ENCODE measurements around the gene TPST1.
"Not testable (repeated sequence)": the region's sequence is repeated elsewhere in the genome, so short reads cannot be mapped to it uniquely, and the experiment has no call there.

Gene TPST1

DNA sequence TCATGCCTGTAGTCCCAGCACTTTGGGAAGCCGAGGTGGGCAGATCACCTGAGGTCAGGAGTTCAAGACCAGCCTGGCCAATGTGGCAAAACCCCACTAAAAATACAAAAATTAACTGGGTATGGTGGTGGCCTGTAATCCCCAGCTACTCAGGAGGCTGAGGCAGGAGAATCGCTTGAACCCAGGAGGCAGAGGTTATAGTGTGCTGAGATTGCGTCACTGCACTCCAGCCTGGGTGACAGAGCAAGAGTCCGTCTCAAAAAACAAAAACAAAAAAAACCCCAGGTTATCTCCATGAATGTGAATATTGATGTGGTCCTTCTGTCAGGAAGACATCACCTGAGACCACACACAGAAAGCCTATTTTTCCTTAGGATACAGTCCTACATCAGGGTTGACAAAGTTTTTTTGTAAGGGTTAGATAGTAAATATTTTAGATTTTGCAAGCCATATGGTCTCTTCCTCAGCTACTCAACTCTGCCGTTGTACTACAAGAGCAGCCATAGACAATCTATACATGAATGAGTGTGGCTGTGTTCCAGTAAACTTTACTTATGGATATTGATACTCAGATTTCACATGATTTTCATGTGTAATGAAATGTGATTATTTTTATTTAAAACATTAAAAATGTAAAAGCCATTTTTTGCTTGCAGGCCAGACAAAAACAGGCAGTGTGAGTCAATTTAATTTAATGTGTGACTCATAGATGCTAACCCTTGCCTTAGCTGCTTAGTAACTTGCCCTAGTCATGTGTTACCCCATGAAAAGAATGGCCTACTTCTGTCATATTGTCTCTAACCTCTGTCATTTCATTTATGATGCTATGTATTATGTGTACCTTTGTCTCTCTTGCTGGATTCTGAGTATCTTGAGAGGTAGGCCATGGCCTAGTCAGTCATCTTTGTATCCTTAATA, 78.1 kb downstream of the TPST1 start:
- no peak for DNase-seq (ENCODE audit: low read depth in 2 of 2)

DNA sequence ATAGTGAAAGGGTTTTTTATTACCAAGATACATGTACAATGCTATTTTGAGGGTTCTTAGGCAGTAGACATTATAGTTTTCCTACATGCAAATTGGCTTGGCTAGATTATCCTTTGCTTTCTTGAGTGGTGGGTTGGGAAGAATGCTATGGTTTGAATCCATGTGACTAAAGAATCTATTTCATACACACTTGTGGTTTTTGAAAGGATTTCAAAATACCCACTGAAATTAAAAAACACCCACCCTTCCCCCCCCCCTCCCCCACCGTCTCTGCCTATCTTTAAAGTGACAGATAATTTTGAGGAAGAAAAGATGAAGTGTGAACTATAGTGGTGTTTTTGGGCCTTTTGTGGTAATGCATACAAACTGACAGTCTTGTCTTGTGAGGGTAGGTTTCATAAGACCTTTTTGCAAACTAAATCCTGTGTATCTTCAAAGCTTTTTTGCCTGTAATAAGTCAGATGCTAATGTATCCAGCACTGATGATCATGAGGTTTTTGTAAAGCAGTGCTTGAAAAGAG, 90.9 kb downstream of the TPST1 start:
- no peak for DNase-seq (ENCODE audit: low read depth in 2 of 2)

- no peak for DNase-seq (ENCODE audit: low read depth in 2 of 2)
These were observed 91.4 kb downstream of the TPST1 start for GRCh38 chr7:66296557-66296956.

- no peak for DNase-seq (ENCODE audit: low read depth in 2 of 2)
These were observed 92.4 kb downstream of the TPST1 start for GRCh38 chr7:66297579-66297978.

DNA sequence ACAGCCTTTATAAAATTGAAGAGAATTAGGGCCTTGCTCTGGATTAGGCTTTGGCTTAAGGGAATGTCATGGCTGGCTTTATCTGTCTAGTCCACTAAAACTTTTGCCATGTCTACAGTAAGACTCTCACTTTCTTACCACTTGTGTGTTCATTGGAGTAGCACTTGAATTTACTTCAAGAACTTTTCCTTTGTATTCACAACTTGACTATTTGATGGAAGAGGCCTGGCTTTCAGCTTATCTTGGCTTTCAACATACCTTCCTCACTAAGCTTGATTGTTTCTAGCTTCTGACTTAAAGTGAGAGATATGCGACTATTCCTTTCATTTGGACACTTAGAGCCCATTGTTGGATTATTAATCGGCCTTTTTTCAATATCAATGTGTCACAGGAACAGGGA, 96.1 kb downstream of the TPST1 start:
- no peak for DNase-seq (ENCODE audit: low read depth in 2 of 2)

DNA sequence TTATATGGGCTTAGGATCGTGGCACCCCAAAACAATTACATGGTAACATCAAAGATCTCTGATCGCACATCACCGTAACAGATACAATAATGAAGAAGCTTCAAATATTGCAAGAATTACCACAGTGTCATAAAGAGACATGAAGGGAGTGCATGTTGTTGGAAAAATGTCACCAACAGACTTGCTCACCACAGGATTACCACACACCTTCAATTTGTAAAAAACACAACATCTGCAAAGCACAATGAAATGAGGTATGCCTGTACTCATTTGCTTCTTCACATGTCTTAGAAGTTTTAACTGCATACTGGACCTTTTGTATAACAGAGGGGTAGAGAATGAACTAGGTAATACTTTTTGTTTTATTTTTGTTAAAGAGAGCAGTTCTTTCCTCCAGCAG, 96.6 kb downstream of the TPST1 start:
- no peak for DNase-seq (ENCODE audit: low read depth in 2 of 2)

- DNase-seq (ENCODE audit: low read depth in 2 of 2): no peak
These were observed 98.5 kb downstream of the TPST1 start for GRCh38 chr7:66303454-66304155.

- DNase-seq (ENCODE audit: low read depth in 2 of 2): no peak
These were observed 99.4 kb downstream of the TPST1 start for GRCh38 chr7:66304536-66304935.

- no peak for DNase-seq (ENCODE audit: low read depth in 2 of 2)
These were observed 101.1 kb downstream of the TPST1 start for GRCh38 chr7:66306243-66306642.

DNA sequence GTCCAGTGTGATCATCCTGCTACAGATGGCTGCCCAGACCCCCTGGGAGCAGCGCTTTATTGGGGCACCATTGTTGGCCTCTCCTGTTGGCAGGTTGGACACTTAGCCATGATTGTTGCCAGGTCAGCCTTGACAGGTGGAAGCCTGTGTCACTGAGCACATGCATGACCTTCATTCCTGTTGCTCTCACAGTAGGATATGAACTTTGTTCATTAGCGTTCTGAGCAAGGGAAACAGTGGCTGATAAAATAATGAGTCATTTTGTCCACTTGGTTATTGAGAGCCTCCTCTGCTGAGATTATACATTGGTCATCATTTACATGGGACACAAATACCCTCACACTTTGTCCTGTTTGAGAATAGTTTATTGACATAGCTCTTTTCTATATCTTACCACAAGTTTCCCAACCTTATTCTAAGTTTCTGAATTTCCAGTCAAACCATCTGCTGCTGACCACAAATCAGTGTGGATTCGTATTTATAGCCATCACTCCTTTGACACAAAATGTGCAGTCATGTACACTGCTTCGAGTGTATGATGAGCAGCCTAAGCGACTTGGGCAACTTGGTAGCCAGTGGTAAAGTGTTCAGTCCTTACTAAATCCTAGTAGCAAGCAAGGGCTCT, 102.6 kb downstream of the TPST1 start:
- DNase-seq (ENCODE audit: low read depth in 2 of 2): no peak

- DNase-seq (ENCODE audit: low read depth in 2 of 2): no peak
These were observed 103.3 kb downstream of the TPST1 start for GRCh38 chr7:66308411-66308810.

DNA sequence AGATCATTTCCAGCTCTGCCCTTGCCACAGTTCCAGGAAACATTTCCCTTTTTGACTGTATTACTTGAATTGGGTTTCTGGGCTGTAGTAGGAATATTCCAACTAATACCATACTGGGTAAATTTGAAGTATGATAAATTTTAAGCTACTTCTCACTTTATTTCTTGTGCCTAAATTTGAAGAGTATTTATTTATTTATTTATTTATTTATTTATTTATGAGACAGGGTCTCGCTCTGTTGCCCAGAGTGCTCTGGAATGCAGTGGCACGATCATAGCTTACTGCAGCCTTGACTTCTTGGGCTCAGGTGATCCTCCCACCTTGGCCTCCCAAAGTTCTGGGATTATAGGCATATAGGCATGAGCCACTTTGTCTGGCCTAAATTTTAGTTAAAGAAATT, 105.5 kb downstream of the TPST1 start:
- DNase-seq (ENCODE audit: low read depth in 2 of 2): no peak

GRCh38 chr7:66313886-66314568, 108.9 kb downstream of the TPST1 start:
- no peak for DNase-seq (ENCODE audit: low read depth in 2 of 2)

DNA sequence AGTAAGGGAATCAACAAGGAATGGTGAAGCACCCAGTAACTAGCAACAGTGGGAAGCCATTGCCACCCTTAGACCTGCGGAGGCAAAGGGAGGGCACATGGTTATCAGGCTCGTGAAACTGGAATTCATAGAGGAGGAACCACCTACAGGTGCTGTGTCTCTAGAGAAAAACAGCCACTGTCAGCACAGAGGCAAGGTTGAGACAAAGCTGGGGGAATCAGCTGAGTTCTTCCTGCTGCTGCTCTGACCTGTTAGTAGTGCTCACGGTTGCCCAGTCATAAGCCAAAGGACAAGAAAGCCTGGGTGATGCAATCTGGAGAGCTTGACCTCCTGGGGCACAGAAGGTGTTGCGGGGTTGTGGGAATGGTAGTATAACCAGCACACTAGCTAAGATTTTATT, 110.1 kb downstream of the TPST1 start:
- no peak for DNase-seq (ENCODE audit: low read depth in 2 of 2)

DNA sequence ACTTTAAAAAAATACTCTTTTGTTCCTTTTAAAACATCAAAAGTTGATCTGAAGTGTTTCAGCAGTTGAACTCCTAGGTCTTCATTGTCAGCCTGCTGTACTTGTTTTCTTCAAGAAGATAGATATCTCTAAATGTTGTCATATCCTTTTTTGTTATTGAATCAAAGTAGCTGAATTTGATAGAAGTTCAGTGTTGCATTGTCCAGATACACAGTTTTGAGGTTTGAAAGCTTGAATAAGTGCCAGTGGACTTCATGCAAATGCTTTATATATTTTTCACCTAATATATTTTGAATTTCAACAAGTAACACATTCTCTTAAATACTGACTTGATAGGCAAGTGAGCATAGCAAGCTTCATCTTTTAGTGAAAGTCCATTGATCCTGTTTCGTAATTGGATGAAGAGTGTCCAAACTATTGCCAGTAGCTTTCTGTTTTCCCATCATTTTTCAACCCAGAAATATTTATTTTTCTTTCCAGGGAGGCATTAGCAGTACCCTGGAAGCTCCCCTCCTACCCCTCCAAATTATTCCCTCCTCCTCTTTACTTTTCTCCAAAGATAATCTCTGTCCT, 114.4 kb downstream of the TPST1 start:
- DNase-seq (ENCODE audit: low read depth in 2 of 2): no peak

- no peak for DNase-seq (ENCODE audit: low read depth in 2 of 2)
These were observed 116.1 kb downstream of the TPST1 start for GRCh38 chr7:66321283-66321682.

DNA sequence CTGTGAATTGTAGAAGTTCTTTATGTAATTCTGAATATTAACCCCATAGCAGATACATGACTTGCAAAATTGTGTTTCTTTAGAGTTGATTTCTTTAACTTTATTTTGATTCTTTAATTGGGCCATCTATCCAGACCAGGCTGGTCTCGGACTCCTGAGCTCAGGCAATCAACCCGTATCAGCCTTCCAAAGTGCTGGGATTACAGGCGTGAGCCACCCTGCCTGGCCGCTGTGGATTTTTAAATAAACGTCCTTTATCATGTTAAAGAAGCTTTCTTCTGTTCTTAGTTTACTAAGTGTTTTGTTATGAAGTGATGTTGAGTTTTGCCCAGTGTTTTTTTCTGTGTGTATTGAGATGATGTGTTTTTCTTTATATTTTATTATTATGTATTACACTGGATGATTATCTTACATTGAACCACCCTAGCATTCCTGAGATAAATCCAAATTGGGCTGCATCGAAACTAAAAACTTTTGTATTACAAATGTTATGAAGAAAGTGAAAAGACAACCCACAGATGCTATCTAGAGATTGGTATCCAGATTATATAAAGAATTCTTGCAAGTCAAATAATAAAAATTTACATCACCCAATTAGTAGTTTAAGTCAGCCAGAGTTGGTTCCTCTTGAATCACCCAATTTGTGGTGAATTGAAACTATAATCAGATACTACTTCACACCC, 118.1 kb downstream of the TPST1 start:
- DNase-seq (ENCODE audit: low read depth in 2 of 2): no peak

- not testable (repeated sequence) for DNase-seq (ENCODE audit: low read depth in 2 of 2)
These were observed 119.9 kb downstream of the TPST1 start for GRCh38 chr7:66324985-66325384.

- no peak for DNase-seq (ENCODE audit: low read depth in 2 of 2)
These were observed 121.5 kb downstream of the TPST1 start for GRCh38 chr7:66326501-66327215.

- DNase-seq (ENCODE audit: low read depth in 2 of 2): no peak
These were observed 125.8 kb downstream of the TPST1 start for GRCh38 chr7:66330961-66331360.
